Right lobe of liver (tissue), 4 donors: ENCODE results near the gene JDP2.

Experiments
- CTCF ChIP-seq, 4 donors: fragments of 200-600 bp in 3 of 4; fragments of 450-650 bp in 1 of 4; IDR thresholded peaks; one replicate each; pipeline versions ENCODE4 v1.5.1 to v1.8.0; 2016 to 2022; ENCODE audit warnings: antibody characterized with exemption in 4 of 4, mild to moderate bottlenecking in 2 of 4
- POLR2A ChIP-seq: fragments of 450-650 bp; IDR thresholded peaks from one replicate; pipeline ENCODE4 v1.6.1; 2017; ENCODE audit warnings: antibody characterized with exemption, mild to moderate bottlenecking
- donor health status: DM: no; HTN: no; CAD: no.
- donor health status: DM: no; HTN: no; CAD: no.
- donor health status: DM: no; HTN: yes; CAD: no.

- TF ChIP-seq CTCF (IDR thresholded peaks at IDR 0.05) (no peak), POLR2A (no peak)
These were observed 718 bp upstream of the JDP2 start for GRCh38 chr14:75427126-75427481.
